Kidney tubule cell (primary cell): Measurements from ENCODE around the gene TLCD2.
"Not testable (repeated sequence)": the region's sequence is repeated elsewhere in the genome, so short reads cannot be mapped to it uniquely, and the experiment has no call there.

Experiments
- DNase-seq: peaks from one replicate; pipeline ENCODE4 v3.0.0-alpha.2; 2018; ENCODE audit warnings: low spot score

TLCD2 gene

GRCh38 chr17:1716076-1716911, 6.1 kb upstream of the TLCD2 start:
- peak; percentile 100 for DNase-seq

- no peak for DNase-seq
Measured at GRCh38 chr17:1715803-1716075, 5.6 kb upstream of the TLCD2 start.

GRCh38 chr17:1714980-1715802, 5.0 kb upstream of the TLCD2 start:
- DNase-seq: peak; percentile 92

GRCh38 chr17:1714427-1714979, 4.3 kb upstream of the TLCD2 start:
- DNase-seq: peak; percentile 96

GRCh38 chr17:1713878-1714426, 3.8 kb upstream of the TLCD2 start:
- DNase-seq: peak; percentile 65

- DNase-seq: no peak
Measured at GRCh38 chr17:1713160-1713877, 3.1 kb upstream of the TLCD2 start.

- DNase-seq: no peak
Measured at GRCh38 chr17:1712271-1712670, 2.1 kb upstream of the TLCD2 start.

- no peak for DNase-seq
Measured at GRCh38 chr17:1711804-1712203, 1.6 kb upstream of the TLCD2 start.

- DNase-seq: peak; percentile 23
Measured at GRCh38 chr17:1710807-1711553, 803 bp upstream of the TLCD2 start.

GRCh38 chr17:1709403-1709951, 700 bp downstream of the TLCD2 start:
- DNase-seq: peak; percentile 29

- not testable (repeated sequence) for DNase-seq
Measured at GRCh38 chr17:1708791-1709346, 1.3 kb downstream of the TLCD2 start.

- no peak for DNase-seq
Measured at GRCh38 chr17:1707107-1707506, 3.1 kb downstream of the TLCD2 start.

GRCh38 chr17:1705004-1705403, 5.2 kb downstream of the TLCD2 start:
- DNase-seq: no peak

GRCh38 chr17:1703063-1703462, 7.1 kb downstream of the TLCD2 start:
- DNase-seq: peak; percentile 60

- not testable (repeated sequence) for DNase-seq
Measured at GRCh38 chr17:1699891-1700290, 10.3 kb downstream of the TLCD2 start.

- no peak for DNase-seq
Measured at GRCh38 chr17:1697681-1698080, 12.5 kb downstream of the TLCD2 start.

- DNase-seq: no peak
Measured at GRCh38 chr17:1695365-1695764, 14.8 kb downstream of the TLCD2 start.

GRCh38 chr17:1693339-1693738, 16.8 kb downstream of the TLCD2 start:
- peak; percentile 43 for DNase-seq

GRCh38 chr17:1690544-1691221, 19.5 kb downstream of the TLCD2 start:
- DNase-seq: no peak

GRCh38 chr17:1688405-1688804, 21.8 kb downstream of the TLCD2 start:
- not testable (repeated sequence) for DNase-seq
